Body of pancreas (tissue), 4 donors: ENCODE results near the gene LRRC2. TPM values are rescaled to one million over a fixed set of nuclear protein-coding genes. Genes with fewer than 3 reads are reported as not detected.

Experiments used
- ATAC-seq: fragments of 150-250 bp; one replicate; pipeline ENCODE4 v1.9.1; 2016
- DNase-seq, 4 donors: peaks; one replicate each; pipeline ENCODE4 v3.0.0-alpha.2; 2019
- H3K27ac ChIP-seq, 4 donors: fragments of 200-600 bp; sonication (generic); 1 replicate in 3 of 4; 2 replicates in 1 of 4; pipeline versions ENCODE4 v1.5.1 to v1.6.1; 2016 to 2019; ENCODE audit warnings: mild to moderate bottlenecking in 1 of 4, mixed read lengths in 1 of 4, moderate library complexity in 1 of 4
- H3K27me3 ChIP-seq, 2 donors: fragments of 200-600 bp; sonication (generic); one replicate each; pipeline ENCODE4 v1.6.0; 2016; ENCODE audit warnings: mild to moderate bottlenecking in 1 of 2
- H3K36me3 ChIP-seq, 2 donors: fragments of 200-600 bp; sonication (generic); replicated peaks in 1 of 2; 2 replicates each; pipeline ENCODE4 v1.5.1; 2016; ENCODE audit warnings: low read depth in 2 of 2; ENCODE audit not compliant: insufficient read depth in 1 of 2
- H3K4me1 ChIP-seq: fragments of 200-600 bp; sonication (generic); one replicate; pipeline ENCODE4 v1.6.0; 2016
- H3K4me3 ChIP-seq, 2 donors: fragments of 200-600 bp; sonication (generic); 1 replicate in 1 of 2; 2 replicates in 1 of 2; pipeline ENCODE4 v1.5.1; 2016 to 2019
- H3K9me3 ChIP-seq, 3 donors: fragments of 200-600 bp; sonication (generic); 1 replicate in 2 of 3; 2 replicates in 1 of 3; pipeline ENCODE4 v1.5.1; 2016
- POLR2A ChIP-seq, 3 donors: fragments of 450-650 bp; IDR thresholded peaks; one replicate each; pipeline ENCODE4 v1.6.1; 2016; ENCODE audit warnings: antibody characterized with exemption in 3 of 3, mild to moderate bottlenecking in 2 of 3
- WGBS, 2 donors: methylation state at CpG; one replicate each; pipeline ENCODE4 v1.1.5; 2017; 5-methylcytosine and 5-hydroxymethylcytosine counted together
- intact Hi-C: fragments of 100-400 bp; cut with DNase I; formaldehyde crosslinking; loops from one replicate; pipeline ENCODE4 v1.15.1; 2023
- total RNA-seq, 2 donors: library from RNA; depleted of rRNA; stranded (reverse); fragments of >200 nt; gene quantifications; one replicate each; pipeline ENCODE4 v1.1.0, GENCODE V29; 2016
- TF ChIP-seq, protein P1 (sequence below), 7 experiments: fragments of 450-650 bp in 4 of 7; fragments of 200-600 bp in 3 of 7; sonication (generic) in 3 of 7; IDR thresholded peaks; one replicate each; pipeline ENCODE4 v1.5.1; 2016 to 2019; ENCODE audit warnings: antibody characterized with exemption in 7 of 7

LRRC2 gene
- total RNA-seq, 2 donors from 2014 or later: 1.8 to 2.3 TPM

DNA sequence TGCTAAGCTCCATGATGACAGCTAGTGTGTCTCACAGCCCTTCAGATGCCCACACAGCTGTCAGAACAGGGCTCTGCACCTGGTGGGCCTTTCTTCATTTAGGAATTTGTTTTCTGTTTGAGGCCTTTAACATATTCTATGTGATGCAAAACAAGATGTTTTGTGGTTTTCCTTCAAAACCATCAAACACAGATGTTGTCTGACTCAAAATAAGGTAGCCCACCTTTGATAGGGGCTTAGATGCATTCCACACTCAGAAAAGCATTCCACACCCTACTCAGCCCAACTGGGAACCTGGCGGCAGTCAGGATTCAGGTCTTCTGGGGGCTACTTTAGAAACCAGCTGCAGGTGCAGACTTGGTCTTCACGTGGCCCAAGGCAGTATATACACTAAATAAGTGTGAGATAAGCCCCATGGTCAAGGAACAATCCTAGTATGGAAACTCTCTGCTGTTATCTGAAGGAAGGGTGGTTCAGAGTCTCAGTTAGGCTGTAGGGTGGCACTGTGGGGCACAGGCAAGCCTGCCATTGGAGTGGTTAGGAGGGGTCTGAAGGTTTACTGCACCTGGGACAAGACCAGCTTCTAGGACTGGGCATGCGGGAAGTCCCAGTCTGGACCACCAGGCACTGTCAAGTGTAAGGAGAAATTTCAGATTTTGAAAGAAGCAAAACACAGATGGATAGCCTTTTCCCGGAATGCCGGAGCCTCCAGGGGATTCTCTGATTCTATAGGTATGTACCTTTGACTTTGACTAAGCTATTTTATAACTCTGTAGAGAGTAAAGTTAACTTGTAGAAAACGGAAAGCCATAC is 20.1 kb downstream of the LRRC2 start:
- ATAC-seq (no peak), DNase-seq (no peak)
- Histone ChIP-seq H3K9me3 (no peaks in the 10 kb centered on the region), H3K27me3 (no peaks in the 10 kb centered on the region), H3K4me3 (no peak overlapping the region), H3K27ac (no peak overlapping the region), H3K4me1 (no peaks in the 10 kb centered on the region), H3K36me3 (no peaks in the 10 kb centered on the region)
- intact Hi-C loops: no loop called here
- 75 to 82% methylated on average over 6 of the region's 6 CpGs for WGBS, 2 donors
- no peak for TF ChIP-seq POLR2A (IDR thresholded peaks at IDR 0.05)
- TF ChIP-seq, protein P1, sequence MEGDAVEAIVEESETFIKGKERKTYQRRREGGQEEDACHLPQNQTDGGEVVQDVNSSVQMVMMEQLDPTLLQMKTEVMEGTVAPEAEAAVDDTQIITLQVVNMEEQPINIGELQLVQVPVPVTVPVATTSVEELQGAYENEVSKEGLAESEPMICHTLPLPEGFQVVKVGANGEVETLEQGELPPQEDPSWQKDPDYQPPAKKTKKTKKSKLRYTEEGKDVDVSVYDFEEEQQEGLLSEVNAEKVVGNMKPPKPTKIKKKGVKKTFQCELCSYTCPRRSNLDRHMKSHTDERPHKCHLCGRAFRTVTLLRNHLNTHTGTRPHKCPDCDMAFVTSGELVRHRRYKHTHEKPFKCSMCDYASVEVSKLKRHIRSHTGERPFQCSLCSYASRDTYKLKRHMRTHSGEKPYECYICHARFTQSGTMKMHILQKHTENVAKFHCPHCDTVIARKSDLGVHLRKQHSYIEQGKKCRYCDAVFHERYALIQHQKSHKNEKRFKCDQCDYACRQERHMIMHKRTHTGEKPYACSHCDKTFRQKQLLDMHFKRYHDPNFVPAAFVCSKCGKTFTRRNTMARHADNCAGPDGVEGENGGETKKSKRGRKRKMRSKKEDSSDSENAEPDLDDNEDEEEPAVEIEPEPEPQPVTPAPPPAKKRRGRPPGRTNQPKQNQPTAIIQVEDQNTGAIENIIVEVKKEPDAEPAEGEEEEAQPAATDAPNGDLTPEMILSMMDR (IDR thresholded peaks at IDR 0.05): no peak

DNA sequence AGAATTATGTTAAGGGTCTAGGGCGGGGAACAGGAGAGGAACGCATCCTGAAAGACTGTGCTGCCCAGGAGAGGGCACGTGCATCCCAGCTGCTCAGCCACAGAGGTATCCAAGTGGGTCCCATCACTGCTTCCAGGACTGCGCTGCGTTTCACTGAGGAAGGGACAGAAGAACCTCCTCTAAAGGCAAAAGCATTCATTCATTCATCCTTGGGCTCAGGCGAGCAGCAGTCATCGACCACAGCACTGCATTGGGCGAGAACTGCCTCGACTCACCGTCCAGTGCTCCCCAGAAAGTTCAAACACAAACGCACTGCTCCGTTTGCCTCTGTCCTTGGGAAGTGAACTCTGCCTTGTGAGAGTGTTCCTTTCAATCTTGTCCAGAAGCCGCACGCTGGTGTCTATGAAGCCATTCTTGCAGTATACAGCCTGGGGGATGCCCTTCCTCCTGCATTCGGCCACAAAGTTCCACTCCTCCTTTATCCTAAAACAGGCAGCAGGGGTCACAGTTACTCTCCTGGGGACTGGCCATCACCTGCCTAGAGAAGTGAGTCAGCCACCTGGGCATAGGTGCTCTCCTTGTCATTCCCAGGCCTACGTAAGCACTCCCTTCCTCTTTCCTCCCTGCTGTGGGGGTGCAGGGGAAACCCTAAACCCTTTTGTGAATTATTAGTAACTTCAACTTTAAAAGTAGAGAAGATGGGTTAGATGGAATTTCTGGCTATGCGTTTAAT is 21.2 kb downstream of the LRRC2 start:
- Histone ChIP-seq H3K27ac (no peak overlapping the region), H3K4me3 (no peak overlapping the region), H3K27me3 (no peaks in the 10 kb centered on the region), H3K4me1 (no peaks in the 10 kb centered on the region), H3K9me3 (no peaks in the 10 kb centered on the region), H3K36me3 (no peaks in the 10 kb centered on the region)
- TF ChIP-seq POLR2A (IDR thresholded peaks at IDR 0.05): no peak
- TF ChIP-seq, protein P1 (IDR thresholded peaks at IDR 0.05): no peak
- intact Hi-C loops: no loop called here
- ATAC-seq: no peak
- DNase-seq: no peak
- 86% methylated on average over 17 of the region's 17 CpGs for WGBS, 2 donors

DNA sequence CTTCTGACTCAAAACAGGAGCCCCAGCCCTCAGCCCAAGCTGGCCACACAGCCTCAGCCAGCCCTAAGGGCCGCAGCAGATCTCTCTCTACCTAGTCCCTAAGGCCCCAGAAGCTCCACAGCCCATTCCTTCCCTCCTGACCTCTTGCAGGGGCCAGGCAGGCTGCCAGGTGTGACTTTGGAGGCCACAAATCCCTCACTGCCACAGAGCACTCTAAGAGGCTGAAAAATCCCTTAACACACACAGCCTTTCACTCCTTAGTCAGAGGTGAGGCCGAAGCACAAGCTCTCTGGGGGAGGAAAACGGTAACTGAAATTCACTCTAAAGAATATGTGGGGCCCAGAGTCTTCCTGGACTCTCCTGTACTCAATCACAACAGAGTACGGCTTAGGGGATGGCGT is 23.3 kb downstream of the LRRC2 start:
- Histone ChIP-seq H3K27me3 (no peaks in the 10 kb centered on the region), H3K4me3 (no peak overlapping the region), H3K9me3 (no peaks in the 10 kb centered on the region), H3K4me1 (no peaks in the 10 kb centered on the region), H3K36me3 (no peaks in the 10 kb centered on the region), H3K27ac (no peak overlapping the region)
- 91 to 92% methylated on average over 5 of the region's 5 CpGs for WGBS, 2 donors
- intact Hi-C loops: no loop called here
- DNase-seq (no peak), ATAC-seq (no peak)
- TF ChIP-seq, protein P1 (IDR thresholded peaks at IDR 0.05): no peak

DNA sequence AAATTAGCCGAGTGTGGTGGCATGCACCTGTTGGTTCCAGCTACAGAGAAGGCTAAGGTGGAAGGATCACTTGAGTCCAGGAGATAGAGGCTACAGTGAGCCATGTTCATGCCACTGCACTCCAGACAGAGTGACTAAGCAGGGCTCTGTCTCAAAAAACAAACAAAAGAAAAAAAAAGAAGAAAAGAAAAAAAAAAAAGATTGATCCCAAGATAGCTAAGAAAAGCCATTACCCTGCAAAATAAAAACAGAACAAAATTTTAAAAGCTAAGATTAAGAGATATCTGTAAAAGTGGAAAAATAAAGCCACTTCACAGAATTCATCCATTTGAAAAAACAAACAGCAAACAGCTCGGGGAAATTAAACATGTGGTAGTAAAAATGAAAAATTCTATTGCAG is 23.8 kb downstream of the LRRC2 start:
- H3K27me3 ChIP-seq: no peaks in the 10 kb centered on the region
- no peaks in the 10 kb centered on the region for H3K9me3 ChIP-seq
- intact Hi-C loops: no loop called here
- no peak overlapping the region for H3K4me3 ChIP-seq
- TF ChIP-seq, protein P1 (IDR thresholded peaks at IDR 0.05): no peak
- no peak for TF ChIP-seq POLR2A (IDR thresholded peaks at IDR 0.05)
- DNase-seq (no peak), ATAC-seq (no peak)
- 60 to 73% methylated on average over 2 of the region's 2 CpGs for WGBS, 2 donors
- no peaks in the 10 kb centered on the region for H3K4me1 ChIP-seq
- no peaks in the 10 kb centered on the region for H3K36me3 ChIP-seq
- H3K27ac ChIP-seq: no peak overlapping the region
